Measurements from ENCODE around the gene ZNF692.

Gene ZNF692

DNA sequence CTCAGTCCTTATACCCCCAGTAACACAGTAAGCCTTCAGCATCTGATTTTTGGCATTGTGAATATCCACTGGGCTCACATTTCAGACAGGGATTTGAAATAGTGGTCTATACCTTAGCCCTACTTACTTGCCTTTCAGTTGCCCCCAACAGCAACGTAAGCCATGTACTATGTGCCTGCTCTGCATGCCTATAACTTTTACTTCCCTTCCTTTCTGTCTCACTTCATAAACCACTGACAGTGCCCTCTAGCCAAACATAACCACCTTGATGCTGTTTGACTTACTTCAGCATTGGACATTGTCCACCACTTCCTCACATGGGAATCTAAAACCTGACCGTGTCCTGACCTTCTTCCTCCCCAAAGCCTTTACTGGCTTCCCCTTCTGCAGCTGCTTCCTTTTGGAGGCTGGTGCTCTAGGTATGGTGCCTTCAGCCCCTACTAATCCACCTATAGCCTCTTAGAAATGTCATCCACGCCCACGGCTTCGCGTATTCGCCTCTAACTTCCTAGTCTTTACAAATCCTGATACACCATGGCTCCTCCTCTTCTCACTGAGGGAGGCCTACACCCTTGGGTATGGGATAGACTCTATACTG is 24.4 kb downstream of the ZNF692 start:
- TF ChIP-seq, protein P1, sequence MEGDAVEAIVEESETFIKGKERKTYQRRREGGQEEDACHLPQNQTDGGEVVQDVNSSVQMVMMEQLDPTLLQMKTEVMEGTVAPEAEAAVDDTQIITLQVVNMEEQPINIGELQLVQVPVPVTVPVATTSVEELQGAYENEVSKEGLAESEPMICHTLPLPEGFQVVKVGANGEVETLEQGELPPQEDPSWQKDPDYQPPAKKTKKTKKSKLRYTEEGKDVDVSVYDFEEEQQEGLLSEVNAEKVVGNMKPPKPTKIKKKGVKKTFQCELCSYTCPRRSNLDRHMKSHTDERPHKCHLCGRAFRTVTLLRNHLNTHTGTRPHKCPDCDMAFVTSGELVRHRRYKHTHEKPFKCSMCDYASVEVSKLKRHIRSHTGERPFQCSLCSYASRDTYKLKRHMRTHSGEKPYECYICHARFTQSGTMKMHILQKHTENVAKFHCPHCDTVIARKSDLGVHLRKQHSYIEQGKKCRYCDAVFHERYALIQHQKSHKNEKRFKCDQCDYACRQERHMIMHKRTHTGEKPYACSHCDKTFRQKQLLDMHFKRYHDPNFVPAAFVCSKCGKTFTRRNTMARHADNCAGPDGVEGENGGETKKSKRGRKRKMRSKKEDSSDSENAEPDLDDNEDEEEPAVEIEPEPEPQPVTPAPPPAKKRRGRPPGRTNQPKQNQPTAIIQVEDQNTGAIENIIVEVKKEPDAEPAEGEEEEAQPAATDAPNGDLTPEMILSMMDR (IDR thresholded peaks at IDR 0.05), result no peak

DNA sequence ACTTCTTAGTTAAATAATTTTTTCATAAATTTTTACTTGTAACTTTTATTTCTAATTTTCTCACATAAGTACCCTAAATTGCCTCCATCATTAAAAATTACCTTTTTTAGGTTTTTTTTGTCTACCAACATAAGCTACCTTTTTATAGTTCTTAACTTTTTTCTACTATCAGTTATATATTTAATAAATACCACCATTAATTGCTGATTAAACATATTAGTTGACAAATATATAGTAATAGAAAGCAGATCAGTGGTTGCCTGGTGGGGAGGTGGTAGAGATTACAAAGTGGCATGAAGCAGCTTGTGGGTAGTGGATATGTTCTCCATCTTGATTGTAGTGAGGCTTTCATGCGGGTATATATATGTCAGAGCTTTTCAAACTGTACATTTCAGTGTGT is 27.0 kb downstream of the ZNF692 start:
- TF ChIP-seq, protein P1 (IDR thresholded peaks at IDR 0.05), result no peak

DNA sequence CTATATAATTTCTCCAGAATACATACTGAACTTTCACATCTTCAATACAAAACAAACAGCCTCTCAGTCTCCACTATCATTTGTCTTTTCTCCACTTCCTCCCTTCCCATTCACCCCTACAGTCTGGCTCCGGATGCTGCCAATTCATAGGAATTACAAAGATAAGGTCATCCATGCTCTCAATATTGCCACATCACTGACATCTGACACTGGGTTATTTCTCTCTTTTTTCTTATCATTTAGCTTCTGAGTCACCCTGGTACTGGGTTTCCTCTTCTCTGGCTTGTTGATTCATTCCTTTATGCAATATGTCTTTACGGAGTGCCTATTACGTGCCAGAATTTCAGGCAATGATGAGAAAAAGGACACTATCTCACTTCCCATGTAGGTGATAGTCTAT is 30.0 kb downstream of the ZNF692 start:
- TF ChIP-seq, protein P1 (IDR thresholded peaks at IDR 0.05), result no peak

DNA sequence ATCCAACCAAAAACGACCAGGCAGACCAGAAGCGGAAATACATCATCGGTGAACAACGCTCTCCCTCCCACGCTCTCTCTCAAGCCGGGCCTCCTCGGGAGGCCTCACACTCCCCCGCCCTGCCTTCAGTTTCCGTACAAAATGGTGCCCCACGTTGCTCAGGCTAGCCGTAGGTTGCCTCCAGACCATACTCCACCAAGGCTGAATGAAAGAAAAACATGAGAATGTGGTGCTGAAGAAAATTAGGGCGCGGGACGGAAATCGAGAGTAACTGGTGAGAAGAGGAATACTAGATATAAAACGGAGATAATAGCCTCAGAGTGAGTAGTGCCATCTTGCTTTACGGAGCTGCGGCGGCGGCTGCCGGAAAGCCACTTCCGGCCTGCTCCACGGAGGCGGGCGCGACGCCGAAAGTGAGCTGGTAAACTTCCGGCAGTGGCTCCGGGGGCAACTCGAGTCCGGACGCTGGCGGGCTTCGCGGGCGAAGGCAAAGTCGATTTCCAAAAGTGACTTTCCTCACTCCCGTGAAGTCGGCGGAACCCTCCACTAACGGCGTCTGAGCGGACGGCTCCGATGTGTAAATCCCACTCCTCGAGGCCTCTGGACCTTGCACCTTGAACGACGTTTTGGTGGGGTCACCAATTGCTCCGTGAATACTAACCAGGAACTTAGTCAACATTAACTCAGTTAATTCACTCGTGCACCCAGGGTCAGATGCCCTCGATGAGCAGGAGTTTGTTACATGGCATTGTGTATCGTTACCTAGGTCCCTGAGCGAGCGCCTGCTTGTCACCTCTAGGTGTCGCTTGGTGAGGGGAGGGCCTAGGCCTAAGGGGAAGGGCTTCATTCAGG is 32.8 kb downstream of the ZNF692 start, which contains the start of gene SH3BP5L:
Gene SH3BP5L, minus strand, starts transcription at position 7 of the 852 bp plus-strand sequence. CDS start 980 bp downstream, outside the sequence.
- TF ChIP-seq, protein P1 (IDR thresholded peaks at IDR 0.05), result peak; percentile 98

DNA sequence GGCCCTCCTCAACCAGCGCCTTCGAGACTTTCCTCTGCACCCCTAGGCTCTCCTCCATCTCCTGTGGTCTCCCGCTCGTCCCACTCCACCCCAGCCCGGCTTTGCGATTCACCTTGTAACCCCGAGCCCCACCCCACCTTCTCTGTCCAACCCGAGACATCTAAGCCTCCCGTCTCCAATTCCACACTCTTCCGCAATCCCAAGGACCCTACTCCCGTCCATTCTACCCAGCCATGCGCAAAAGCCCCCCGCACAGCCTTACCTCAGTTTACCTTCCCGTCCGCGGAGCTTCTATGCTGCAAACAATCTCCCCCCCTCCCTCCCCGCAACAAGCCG is 33.3 kb downstream of the ZNF692 start:
- TF ChIP-seq, protein P1 (IDR thresholded peaks at IDR 0.05), result no peak

DNA sequence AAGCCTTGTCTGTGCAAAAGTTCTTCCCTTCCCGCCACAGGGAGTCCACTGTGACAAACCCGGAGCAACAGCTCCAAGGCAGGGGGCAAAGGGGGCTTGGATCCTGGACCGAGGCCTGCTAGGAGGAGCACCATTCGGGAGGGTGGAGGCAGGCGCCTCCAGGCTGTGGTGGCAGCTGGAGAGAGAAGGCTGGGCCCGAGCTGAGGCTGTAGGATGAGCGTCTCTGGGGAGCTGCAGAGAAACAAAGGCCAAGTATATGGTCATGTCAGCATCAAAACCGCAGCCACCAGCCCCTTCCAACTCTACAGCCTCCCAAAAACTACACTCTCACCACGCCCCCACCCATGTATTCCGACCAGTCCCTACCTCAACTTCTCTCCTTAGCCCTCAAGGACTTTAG is 33.7 kb downstream of the ZNF692 start:
- TF ChIP-seq, protein P1 (IDR thresholded peaks at IDR 0.05), result no peak

DNA sequence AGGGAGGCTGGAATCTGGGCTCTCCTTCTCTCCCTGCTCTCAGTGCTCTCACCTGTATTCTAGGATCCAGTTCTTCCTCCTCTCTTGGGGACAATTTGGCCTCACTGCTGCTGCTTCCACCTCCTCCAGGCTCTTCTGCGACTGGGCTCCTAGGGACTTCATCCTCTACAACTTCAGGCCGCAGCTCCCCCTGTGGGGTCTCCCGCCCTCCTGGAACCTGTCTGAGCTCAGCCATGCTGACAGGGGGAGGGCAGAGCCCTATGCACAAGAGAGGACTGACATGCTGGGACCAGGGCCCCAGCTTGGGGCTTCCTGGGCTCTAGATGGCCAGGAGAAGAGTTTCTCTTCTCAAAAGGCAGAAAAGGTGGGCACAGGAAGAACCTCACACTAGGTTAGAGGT is 34.2 kb downstream of the ZNF692 start:
- TF ChIP-seq, protein P1 (IDR thresholded peaks at IDR 0.05), result no peak
